GM12801 (cell line): ENCODE results near the gene FOXN1.

ENCODE experiments used
- CTCF ChIP-seq: IDR thresholded peaks from one replicate; pipeline ENCODE4 v1.5.1; 2011; ENCODE audit warnings: control low read depth; ENCODE audit not compliant: insufficient read length; ENCODE audit errors: extremely low read depth

FOXN1 gene

DNA sequence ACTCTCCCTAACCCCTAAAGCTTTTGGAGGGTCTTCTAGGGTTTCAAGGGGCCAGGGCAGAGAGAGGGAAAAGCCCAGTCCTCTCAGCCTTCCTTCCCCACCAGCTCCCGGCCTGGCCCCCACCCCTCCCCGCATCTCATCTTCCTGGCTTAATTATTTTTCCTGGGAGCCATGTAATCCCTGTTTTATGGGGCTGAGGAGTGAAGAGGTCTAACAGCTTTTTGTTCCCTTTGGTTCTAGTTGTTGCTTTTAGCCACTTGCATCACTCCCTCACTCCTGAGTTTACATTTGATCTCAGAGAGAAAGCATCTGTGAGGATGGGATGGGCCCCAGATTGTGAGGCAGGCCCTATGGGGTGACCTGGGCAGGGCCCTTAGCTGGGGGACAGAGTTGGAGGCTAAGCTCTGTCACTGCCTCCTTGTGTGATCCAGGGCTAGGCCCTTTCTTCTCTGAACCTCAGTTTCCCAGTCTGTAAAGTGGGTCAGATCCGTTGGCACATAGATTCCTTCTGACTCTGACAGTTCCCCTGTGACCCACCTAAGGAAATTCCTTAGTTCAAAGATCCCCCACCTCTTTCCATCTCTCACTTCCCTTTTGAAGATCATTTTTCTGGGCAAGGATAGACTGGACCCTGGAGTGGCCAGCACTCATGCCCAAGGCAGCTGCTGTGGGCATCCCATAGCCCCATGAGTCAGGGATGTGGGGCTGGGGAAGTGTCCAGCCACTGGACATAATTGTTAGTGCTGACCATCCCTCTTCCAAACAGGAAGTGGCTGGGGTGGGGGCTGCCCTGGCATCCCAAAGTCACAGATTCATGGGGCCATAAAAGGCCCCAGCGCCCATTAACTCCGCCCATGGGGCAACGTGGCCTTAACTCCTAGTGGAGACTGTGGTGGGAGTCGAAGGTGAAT lies 26.2 kb downstream of the FOXN1 start:
- TF ChIP-seq CTCF = no peak

DNA sequence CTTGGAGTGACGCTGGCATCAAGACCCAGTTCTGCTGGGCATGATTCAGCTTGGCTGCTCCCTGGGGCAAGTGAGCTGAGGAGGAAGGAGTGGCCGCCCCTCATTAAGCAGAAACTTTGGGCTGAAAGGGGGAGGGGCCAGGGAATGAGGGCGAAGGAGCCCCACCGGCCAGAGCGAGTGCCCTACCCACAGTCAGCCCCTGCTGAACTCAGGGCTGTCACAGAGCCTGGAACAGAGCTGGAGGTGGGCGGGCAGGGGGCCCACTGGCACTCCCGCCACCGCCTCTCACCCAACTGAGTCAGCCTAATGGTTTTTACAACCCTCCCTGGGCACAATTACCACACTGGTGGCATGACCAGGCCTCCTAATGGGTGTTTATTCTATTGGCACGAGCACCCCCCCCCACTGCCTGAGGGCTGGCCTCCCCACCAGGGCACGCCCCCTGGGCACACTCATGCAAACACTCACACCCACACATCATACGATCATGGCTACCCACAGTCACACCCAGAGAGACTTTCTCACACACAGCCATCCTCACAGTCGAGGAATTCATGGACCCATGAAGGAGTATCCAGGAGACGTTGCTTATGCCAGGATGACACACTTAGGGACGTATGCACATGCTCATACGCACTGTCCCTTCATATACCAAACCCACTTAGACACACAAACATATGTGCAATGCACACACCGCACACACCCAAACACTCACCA lies 27.1 kb downstream of the FOXN1 start:
- TF ChIP-seq CTCF = no peak

DNA sequence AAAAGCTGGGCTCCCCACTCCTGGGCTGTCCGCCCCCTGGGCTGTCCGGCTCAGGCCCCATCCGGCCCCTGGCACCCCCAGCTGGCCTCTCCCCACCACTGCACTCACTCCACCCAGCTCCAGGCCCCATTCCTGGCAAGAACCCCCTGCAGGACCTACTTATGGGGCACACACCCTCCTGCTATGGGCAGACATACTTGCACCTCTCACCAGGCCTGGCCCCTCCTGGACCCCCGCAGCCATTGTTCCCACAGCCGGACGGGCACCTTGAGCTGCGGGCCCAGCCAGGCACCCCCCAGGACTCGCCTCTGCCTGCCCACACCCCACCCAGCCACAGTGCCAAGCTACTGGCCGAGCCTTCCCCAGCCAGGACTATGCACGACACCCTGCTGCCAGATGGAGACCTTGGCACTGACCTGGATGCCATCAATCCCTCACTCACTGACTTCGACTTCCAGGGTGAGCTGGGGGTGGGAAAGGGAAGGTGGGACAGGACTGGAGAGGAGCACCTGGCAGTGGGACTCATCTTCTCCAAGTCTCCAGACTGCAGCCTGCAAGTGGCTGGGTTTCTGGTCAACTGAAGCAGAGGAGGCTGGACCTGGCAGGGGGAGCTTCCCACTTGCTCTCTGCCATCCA lies 28.7 kb downstream of the FOXN1 start:
- no peak for TF ChIP-seq CTCF

DNA sequence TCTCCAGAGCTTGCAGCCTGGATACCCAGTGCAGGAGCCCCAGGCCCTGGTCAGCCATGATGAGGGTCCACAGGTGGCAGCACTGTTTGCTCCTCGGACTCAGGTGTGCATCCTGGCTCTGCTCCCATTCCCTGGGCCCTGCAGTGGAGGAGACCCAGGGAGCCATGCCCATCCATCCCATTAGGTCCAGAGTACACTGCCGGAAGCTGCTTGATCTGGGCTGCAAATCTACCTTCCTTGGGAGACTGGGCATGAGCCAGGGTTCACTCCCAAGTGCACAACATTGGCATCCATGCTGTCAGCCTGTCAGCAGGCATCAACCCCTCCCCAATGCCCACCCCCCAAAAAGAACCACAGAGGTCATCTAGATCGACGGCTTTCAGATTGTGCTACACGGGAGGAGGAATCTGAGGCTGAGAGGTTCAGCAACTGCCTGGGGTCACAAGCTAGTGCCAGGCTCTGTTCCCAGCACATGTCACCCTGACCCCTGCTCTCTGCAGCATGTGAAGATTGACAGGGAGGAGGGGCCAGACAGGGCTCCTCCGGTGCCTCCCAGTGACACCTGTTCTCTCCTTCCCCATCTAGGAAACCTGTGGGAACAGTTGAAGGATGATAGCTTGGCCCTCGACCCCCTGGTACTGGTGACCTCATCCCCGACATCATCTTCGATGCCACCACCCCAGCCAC lies 30.5 kb downstream of the FOXN1 start:
- no peak for TF ChIP-seq CTCF

DNA sequence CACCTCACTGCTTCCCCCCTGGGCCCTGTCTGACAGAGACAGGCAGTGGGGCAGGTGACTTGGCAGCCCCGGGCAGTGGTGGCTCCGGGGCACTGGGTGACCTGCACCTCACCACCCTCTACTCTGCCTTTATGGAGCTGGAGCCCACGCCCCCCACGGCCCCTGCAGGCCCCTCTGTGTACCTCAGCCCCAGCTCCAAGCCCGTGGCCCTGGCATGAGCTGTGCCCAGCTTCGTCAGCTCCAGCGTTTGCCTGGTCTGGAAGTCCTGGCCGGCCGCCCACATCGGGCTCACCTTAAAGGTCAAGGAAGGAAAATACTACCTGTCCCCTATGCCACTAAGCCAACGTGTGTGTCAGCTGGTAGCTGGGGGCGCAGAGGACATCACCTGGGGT lies 31.1 kb downstream of the FOXN1 start:
- no peak for TF ChIP-seq CTCF

DNA sequence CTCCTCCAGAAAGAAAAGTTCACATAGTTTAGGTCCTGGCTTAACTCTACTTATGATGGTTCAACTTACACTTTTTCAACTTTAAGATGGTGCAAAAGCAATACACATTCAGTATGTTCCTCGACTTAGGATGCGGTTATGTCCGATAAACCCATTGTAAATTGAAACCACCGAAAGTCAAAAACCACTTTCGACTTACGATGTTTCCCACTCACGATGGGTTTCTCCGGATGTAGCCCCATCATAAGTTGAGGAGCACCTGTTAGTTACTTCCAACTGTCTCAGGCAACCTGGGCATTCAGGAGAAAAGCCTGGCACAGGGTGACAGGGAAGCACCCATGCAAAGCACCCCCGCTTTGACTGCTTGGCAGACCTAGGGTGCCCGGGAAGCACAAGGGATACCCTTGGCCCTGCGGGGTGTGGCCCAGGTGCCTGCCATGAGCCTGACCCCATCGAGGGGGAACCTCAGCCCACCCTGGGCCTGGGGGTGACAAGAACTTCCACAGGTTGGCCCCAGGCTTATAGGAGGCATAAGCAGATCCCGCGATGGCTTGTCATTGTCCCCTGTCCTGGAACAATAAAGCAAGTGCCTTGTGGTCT lies 32.2 kb downstream of the FOXN1 start:
- no peak for TF ChIP-seq CTCF

DNA sequence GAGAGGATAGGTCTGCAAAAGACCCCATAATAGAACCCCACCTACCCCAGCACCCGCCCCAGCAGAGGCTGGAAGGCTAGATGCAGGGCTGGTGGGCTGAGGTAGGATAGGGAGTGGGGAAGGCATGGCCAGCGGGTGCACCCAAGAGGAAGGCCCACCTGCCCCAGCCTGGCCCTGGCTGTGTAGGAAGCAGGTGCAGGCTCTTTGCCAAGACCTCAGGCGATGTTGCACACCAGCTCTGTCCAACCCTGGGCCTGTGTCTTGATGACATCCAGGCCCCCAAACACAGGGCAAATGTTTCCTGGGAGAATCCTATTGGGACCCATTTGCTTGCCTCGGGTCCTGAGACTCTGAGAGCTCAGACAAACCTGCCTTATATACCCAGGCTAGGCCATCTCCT lies 34.1 kb downstream of the FOXN1 start:
- no peak for TF ChIP-seq CTCF
